ENCODE measurements around the gene PAX5. TPM values are rescaled to one million over a fixed set of nuclear protein-coding genes. Genes with fewer than 3 reads are reported as not detected.

PAX5 gene
- total and polyA plus RNA-seq, 5 donors from 2014 or later: 0.02 to 0.94 (median 0.15) TPM; not detected in 2

DNA sequence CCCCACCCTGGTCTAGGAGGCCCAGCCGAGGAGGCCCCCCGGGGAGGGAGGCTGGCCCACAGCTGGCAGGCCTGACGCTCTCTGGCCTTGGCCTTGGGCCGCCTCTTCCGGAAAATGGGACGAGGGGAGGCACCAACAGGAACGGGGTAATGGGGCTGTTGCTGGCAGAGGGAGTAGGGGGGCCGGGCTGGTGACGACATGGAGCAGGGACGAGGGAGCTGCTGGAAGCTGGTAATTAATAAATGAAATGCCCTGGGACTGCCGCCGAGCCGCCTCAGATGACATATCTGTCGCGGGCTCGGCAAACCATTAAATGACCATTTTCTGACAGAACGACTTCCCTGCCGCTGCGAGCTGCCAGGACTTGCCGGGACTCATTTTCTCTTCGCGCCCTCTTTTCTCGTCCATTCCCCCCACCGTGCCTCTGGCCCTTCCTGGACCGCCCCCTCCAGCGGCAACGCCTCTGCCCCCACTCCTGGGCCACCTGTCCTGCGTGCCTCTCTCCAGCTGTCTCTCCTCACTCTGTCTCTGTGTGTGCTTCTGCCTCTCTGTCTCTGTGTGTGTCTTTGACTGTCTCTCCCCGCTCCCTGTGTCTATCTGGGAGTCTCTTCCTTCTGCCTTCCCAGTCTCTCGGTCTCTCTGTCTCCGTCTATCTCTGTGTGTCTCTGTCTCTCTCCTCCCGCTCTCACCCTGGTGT lies 215.7 kb downstream of the PAX5 start:
- Mint-ChIP-seq H3K27me3 (peaks cover 10% of the 10 kb centered on the region), H3K27ac (no peak overlapping the region), H3K36me3 (no peaks in the 10 kb centered on the region), H3K4me1 (peaks cover 0 to 3% (median under 1%) of the 10 kb centered on the region in 4 donors), H3K9me3 (peaks cover 0 to 2% (median 0%) of the 10 kb centered on the region in 7 donors), H3K4me3 (no peak overlapping the region)
- ATAC-seq (ENCODE audit: low read depth in 2 of 2) (no peak), DNase-seq (no peak)
- Histone ChIP-seq H3K4me1 (ENCODE audit: control insufficient read depth, insufficient read depth, low read length, poor library complexity, severe bottlenecking) (no peaks in the 10 kb centered on the region), H3K9me3 (ENCODE audit: control insufficient read depth in 2 of 2, low read length in 2 of 2) (no peaks in the 10 kb centered on the region), H3K4me3 (ENCODE audit: low read depth, low read length) (no peak overlapping the region), H3K27me3 (ENCODE audit: control insufficient read depth, insufficient read depth, low read length) (no peaks in the 10 kb centered on the region), H3K36me3 (ENCODE audit: control insufficient read depth, insufficient read depth, low read length) (no peaks in the 10 kb centered on the region), H3K27ac (ENCODE audit: insufficient read depth, low read length, poor library complexity, severe bottlenecking) (no peak overlapping the region)

DNA sequence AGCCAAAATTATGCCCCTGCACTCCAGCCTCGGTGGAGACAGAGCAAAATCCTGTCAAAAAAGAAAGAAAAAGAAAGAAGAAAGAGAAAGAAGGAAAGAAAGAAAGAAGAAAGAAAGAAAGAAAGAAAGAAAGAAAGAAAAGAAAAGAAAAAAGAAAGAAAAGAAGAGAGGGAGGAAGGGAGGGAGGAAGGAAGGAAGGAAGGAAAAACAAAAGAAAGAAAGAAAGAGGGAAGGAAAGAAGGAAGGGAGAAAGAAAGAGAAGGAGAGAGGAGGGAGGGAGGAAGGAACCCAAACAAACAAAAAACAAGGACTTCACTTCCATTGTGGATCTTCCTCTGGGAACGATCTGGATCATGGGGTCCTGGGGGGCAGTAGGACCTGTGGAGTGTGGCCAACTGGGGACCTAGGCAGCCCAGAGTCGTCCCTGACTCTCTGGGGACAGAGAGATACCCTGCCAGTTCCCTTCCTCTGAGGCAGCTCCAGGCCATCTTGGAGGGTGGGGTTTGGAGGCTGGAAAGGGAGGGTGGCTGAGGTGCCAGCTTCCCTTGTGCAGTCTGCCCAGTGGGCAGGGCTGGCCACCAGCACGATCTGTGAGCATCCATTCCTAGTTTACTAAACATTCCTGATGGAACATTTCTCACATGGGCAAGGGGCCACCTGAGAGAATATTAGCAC lies 216.8 kb downstream of the PAX5 start:
- no peak for DNase-seq
- ATAC-seq (ENCODE audit: low read depth in 2 of 2): no peak
- Mint-ChIP-seq H3K4me3 (no peak overlapping the region), H3K36me3 (no peaks in the 10 kb centered on the region), H3K27ac (no peak overlapping the region), H3K9me3 (peaks cover 0 to 2% (median 0%) of the 10 kb centered on the region in 7 donors), H3K4me1 (peaks cover 0 to 3% (median under 1%) of the 10 kb centered on the region in 4 donors), H3K27me3 (peaks cover 10% of the 10 kb centered on the region)
- Histone ChIP-seq H3K27ac (ENCODE audit: insufficient read depth, low read length, poor library complexity, severe bottlenecking) (no peak overlapping the region), H3K4me1 (ENCODE audit: control insufficient read depth, insufficient read depth, low read length, poor library complexity, severe bottlenecking) (no peaks in the 10 kb centered on the region), H3K27me3 (ENCODE audit: control insufficient read depth, insufficient read depth, low read length) (no peaks in the 10 kb centered on the region), H3K36me3 (ENCODE audit: control insufficient read depth, insufficient read depth, low read length) (no peaks in the 10 kb centered on the region), H3K4me3 (ENCODE audit: low read depth, low read length) (no peak overlapping the region), H3K9me3 (ENCODE audit: control insufficient read depth in 2 of 2, low read length in 2 of 2) (no peaks in the 10 kb centered on the region)

DNA sequence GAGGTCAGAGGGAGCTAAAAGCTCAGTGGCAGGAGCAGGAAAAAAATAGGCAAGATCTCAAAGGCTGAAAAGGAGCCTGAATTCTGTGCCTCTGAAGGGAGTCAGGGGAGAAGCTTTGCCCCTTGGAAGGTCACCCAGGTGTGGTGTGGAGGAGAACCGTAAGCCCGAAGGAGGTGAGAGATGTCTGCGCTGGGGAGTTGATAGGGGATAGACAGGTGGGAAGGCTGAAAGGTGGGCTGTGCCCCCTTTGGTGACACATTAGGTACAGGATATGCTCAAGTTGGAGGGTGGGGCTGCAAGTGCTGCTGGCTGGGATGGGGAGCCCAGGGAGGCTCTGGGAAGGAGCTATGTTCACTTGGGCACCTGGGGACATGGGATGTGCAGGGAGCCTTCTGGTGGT lies 217.7 kb downstream of the PAX5 start:
- no peaks in the 10 kb centered on the region for H3K9me3 ChIP-seq (ENCODE audit: control insufficient read depth in 2 of 2, low read length in 2 of 2)
- no peaks in the 10 kb centered on the region for H3K4me1 ChIP-seq (ENCODE audit: control insufficient read depth, insufficient read depth, low read length, poor library complexity, severe bottlenecking)
- no peak overlapping the region for H3K4me3 Mint-ChIP-seq
- H3K36me3 Mint-ChIP-seq: no peaks in the 10 kb centered on the region
- H3K4me3 ChIP-seq (ENCODE audit: low read depth, low read length): no peak overlapping the region
- H3K27ac Mint-ChIP-seq: peak overlapping the region in 1 of 3 donors; percentile 18
- no peaks in the 10 kb centered on the region for H3K36me3 ChIP-seq (ENCODE audit: control insufficient read depth, insufficient read depth, low read length)
- no peak overlapping the region for H3K27ac ChIP-seq (ENCODE audit: insufficient read depth, low read length, poor library complexity, severe bottlenecking)
- ATAC-seq (ENCODE audit: low read depth in 2 of 2) (no peak), DNase-seq (no peak)
- peaks cover 0 to 3% (median under 1%) of the 10 kb centered on the region in 4 donors for H3K4me1 Mint-ChIP-seq
- H3K27me3 Mint-ChIP-seq: peaks cover 10% of the 10 kb centered on the region
- H3K9me3 Mint-ChIP-seq: peaks cover 0 to 2% (median 0%) of the 10 kb centered on the region in 7 donors
- H3K27me3 ChIP-seq (ENCODE audit: control insufficient read depth, insufficient read depth, low read length): no peaks in the 10 kb centered on the region

DNA sequence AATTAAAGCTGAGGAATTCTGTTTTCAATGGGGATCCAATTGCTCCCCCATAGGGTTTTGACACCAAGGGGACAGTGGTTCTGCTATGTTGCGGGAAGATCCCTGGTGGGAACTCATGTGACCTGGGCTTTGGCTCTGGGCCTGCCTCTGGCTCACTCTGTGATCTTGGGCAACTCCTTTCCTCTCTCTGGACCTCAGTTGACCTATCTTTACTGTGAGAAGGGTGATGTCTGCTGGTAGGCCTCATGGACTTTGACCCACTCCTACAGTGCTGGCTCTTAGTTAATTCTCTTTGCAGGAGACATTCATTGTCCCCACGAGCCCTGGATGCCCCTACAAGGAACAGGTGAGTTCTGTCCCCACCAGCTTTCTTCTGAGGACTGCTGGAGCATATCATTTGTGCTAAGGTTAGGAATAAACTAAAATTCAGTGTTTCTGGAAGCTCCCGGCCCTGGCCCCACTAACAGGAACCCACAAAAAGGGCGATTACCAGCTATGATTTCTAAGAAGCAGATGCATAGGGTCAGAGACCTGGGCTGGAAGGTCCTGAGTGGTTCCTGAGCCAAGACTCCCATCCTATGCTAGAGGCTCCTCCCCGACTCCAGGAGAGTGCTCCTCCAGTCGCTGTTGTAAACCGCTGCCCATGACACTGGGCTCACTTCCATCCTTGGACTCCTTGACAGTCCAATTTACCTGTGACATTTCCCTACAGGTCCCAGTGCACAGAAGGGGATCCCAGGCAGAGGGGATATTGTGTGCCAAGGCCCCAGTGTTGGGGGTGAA lies 218.3 kb downstream of the PAX5 start:
- peaks cover 10% of the 10 kb centered on the region for H3K27me3 Mint-ChIP-seq
- H3K36me3 Mint-ChIP-seq: no peaks in the 10 kb centered on the region
- peaks cover 0 to 2% (median 0%) of the 10 kb centered on the region in 7 donors for H3K9me3 Mint-ChIP-seq
- H3K27ac Mint-ChIP-seq: peak overlapping the region in 1 of 3 donors; percentile 18
- H3K27ac ChIP-seq (ENCODE audit: insufficient read depth, low read length, poor library complexity, severe bottlenecking): no peak overlapping the region
- DNase-seq (no peak), ATAC-seq (ENCODE audit: low read depth in 2 of 2) (no peak)
- H3K27me3 ChIP-seq (ENCODE audit: control insufficient read depth, insufficient read depth, low read length): peaks cover 4% of the 10 kb centered on the region
- H3K4me1 Mint-ChIP-seq: peaks cover 0 to 3% (median under 1%) of the 10 kb centered on the region in 4 donors
- no peak overlapping the region for H3K4me3 ChIP-seq (ENCODE audit: low read depth, low read length)
- H3K9me3 ChIP-seq (ENCODE audit: control insufficient read depth in 2 of 2, low read length in 2 of 2): no peaks in the 10 kb centered on the region
- no peak overlapping the region for H3K4me3 Mint-ChIP-seq
- no peaks in the 10 kb centered on the region for H3K36me3 ChIP-seq (ENCODE audit: control insufficient read depth, insufficient read depth, low read length)
- no peaks in the 10 kb centered on the region for H3K4me1 ChIP-seq (ENCODE audit: control insufficient read depth, insufficient read depth, low read length, poor library complexity, severe bottlenecking)

DNA sequence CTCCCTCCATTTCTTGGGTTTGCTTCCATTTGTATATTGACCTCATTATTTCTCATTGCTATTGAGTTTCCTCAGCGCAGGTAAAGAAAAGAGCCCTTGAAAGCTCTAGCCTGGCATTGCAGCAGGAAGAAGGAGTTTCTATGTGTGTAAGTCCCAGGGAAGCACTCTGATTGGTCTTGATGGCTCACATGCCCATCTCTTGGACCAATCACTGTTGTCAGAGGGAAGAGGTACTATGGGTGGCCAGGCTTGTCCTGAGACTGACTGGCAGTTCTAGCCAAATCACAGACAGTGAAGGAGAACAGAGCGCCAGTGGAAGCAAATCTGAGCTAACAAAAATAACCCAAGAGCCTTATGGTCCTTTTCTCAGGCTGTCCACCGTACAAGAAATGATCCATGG lies 219.0 kb downstream of the PAX5 start:
- ATAC-seq (ENCODE audit: low read depth in 2 of 2) (no peak), DNase-seq (no peak)
- no peaks in the 10 kb centered on the region for H3K4me1 ChIP-seq (ENCODE audit: control insufficient read depth, insufficient read depth, low read length, poor library complexity, severe bottlenecking)
- Mint-ChIP-seq H3K4me1 (peaks cover 0 to 3% (median under 1%) of the 10 kb centered on the region in 4 donors), H3K9me3 (peaks cover 0 to 2% (median 0%) of the 10 kb centered on the region in 7 donors), H3K27ac (no peak overlapping the region), H3K36me3 (no peaks in the 10 kb centered on the region), H3K27me3 (peaks cover 6% of the 10 kb centered on the region), H3K4me3 (no peak overlapping the region)
- H3K4me3 ChIP-seq (ENCODE audit: low read depth, low read length): no peak overlapping the region
- H3K27ac ChIP-seq (ENCODE audit: insufficient read depth, low read length, poor library complexity, severe bottlenecking): no peak overlapping the region
- no peaks in the 10 kb centered on the region for H3K9me3 ChIP-seq (ENCODE audit: control insufficient read depth in 2 of 2, low read length in 2 of 2)
- H3K36me3 ChIP-seq (ENCODE audit: control insufficient read depth, insufficient read depth, low read length): no peaks in the 10 kb centered on the region
- peaks cover 10% of the 10 kb centered on the region for H3K27me3 ChIP-seq (ENCODE audit: control insufficient read depth, insufficient read depth, low read length)

DNA sequence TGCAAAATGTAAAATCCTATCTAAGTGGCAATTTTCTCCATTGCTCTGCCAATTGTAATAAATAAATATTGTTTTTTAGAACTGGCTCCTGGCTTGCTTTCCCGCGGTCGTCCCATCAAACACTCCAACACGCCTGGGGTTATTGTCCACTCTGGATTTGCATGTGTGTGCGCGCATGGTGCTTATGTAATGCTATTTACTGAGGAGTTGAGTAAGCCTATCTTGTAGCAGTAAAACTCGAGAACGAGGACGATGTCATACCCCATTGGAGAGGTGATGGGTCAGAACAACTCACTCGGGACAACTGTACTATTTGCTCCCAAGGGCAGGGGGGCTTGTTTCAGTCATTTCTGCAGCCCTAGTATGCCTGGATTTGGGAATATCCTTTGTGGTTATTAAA lies 220.9 kb downstream of the PAX5 start:
- H3K27ac ChIP-seq (ENCODE audit: insufficient read depth, low read length, poor library complexity, severe bottlenecking): no peak overlapping the region
- no peak for ATAC-seq (ENCODE audit: low read depth in 2 of 2)
- Mint-ChIP-seq H3K4me1 (no peaks in the 10 kb centered on the region), H3K4me3 (no peak overlapping the region), H3K9me3 (peaks cover 0 to 2% (median 0%) of the 10 kb centered on the region in 7 donors), H3K27ac (no peak overlapping the region), H3K27me3 (no peaks in the 10 kb centered on the region), H3K36me3 (no peaks in the 10 kb centered on the region)
- H3K27me3 ChIP-seq (ENCODE audit: control insufficient read depth, insufficient read depth, low read length): peaks cover 10% of the 10 kb centered on the region
- DNase-seq: no peak
- no peaks in the 10 kb centered on the region for H3K4me1 ChIP-seq (ENCODE audit: control insufficient read depth, insufficient read depth, low read length, poor library complexity, severe bottlenecking)
- H3K9me3 ChIP-seq (ENCODE audit: control insufficient read depth in 2 of 2, low read length in 2 of 2): no peaks in the 10 kb centered on the region
- H3K36me3 ChIP-seq (ENCODE audit: control insufficient read depth, insufficient read depth, low read length): no peaks in the 10 kb centered on the region
- no peak overlapping the region for H3K4me3 ChIP-seq (ENCODE audit: low read depth, low read length)

DNA sequence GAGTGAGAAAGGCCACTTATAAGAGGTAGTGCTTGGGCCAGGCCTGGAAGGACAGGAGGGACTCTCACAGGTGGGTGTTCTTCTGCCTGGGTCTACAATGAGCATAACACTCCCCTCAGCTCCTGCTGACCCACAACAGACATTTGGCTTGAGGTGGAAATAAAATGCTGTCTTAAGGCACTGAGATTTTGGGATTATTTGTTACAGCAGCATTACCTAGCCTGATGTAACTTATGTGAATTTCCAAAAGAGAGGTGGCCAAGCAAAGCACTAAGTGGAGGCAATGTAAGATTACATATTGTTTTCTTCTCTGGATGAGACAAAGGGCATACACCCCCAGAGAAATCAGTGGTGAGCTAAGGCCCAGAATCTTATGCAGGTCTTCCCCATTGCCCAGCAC lies 221.5 kb downstream of the PAX5 start:
- H3K27me3 ChIP-seq (ENCODE audit: control insufficient read depth, insufficient read depth, low read length): peaks cover 10% of the 10 kb centered on the region
- no peaks in the 10 kb centered on the region for H3K9me3 ChIP-seq (ENCODE audit: control insufficient read depth in 2 of 2, low read length in 2 of 2)
- ATAC-seq (ENCODE audit: low read depth in 2 of 2) (no peak), DNase-seq (no peak)
- H3K27ac ChIP-seq (ENCODE audit: insufficient read depth, low read length, poor library complexity, severe bottlenecking): no peak overlapping the region
- H3K4me3 Mint-ChIP-seq: no peak overlapping the region
- no peaks in the 10 kb centered on the region for H3K36me3 ChIP-seq (ENCODE audit: control insufficient read depth, insufficient read depth, low read length)
- peaks cover 0 to 2% (median 0%) of the 10 kb centered on the region in 7 donors for H3K9me3 Mint-ChIP-seq
- no peaks in the 10 kb centered on the region for H3K4me1 ChIP-seq (ENCODE audit: control insufficient read depth, insufficient read depth, low read length, poor library complexity, severe bottlenecking)
- no peak overlapping the region for H3K4me3 ChIP-seq (ENCODE audit: low read depth, low read length)
- no peak overlapping the region for H3K27ac Mint-ChIP-seq
- no peaks in the 10 kb centered on the region for H3K27me3 Mint-ChIP-seq
- no peaks in the 10 kb centered on the region for H3K4me1 Mint-ChIP-seq
- no peaks in the 10 kb centered on the region for H3K36me3 Mint-ChIP-seq

All from CD4-positive, CD25-positive, alpha-beta regulatory T cell (primary cell).